GM19099 (cell line): ENCODE results near the gene DNAJC11.

ENCODE experiments used
- POLR2A ChIP-seq: IDR thresholded peaks from 3 replicates; pipeline ENCODE4 v1.6.1; 2011; ENCODE audit warnings: low read depth; ENCODE audit not compliant: insufficient read length; ENCODE audit errors: extremely low read depth

Gene DNAJC11

GRCh38 chr1:6638226-6638625 lies 63.4 kb downstream of the DNAJC11 start:
- TF ChIP-seq POLR2A, result no peak

GRCh38 chr1:6637770-6638169 lies 63.8 kb downstream of the DNAJC11 start:
- TF ChIP-seq POLR2A, result no peak

GRCh38 chr1:6635910-6636760 lies 65.5 kb downstream of the DNAJC11 start:
- TF ChIP-seq POLR2A, result no peak

GRCh38 chr1:6635161-6635909 lies 66.3 kb downstream of the DNAJC11 start:
- no peak for TF ChIP-seq POLR2A

GRCh38 chr1:6634371-6635052 lies 67.1 kb downstream of the DNAJC11 start:
- TF ChIP-seq POLR2A, result no peak

- TF ChIP-seq POLR2A, result no peak
Observed at GRCh38 chr1:6632588-6633514, 68.8 kb downstream of the DNAJC11 start.

- no peak for TF ChIP-seq POLR2A
Observed at GRCh38 chr1:6631058-6631457, 70.6 kb downstream of the DNAJC11 start.

- TF ChIP-seq POLR2A, result no peak
Observed at GRCh38 chr1:6630027-6630426, 71.6 kb downstream of the DNAJC11 start.

- TF ChIP-seq POLR2A, result no peak
Observed at GRCh38 chr1:6628971-6629479, 72.6 kb downstream of the DNAJC11 start.

GRCh38 chr1:6627841-6628545 lies 73.6 kb downstream of the DNAJC11 start:
- no peak for TF ChIP-seq POLR2A

- no peak for TF ChIP-seq POLR2A
Observed at GRCh38 chr1:6627031-6627430, 74.6 kb downstream of the DNAJC11 start.

- TF ChIP-seq POLR2A, result no peak
Observed at GRCh38 chr1:6625584-6626149, 75.9 kb downstream of the DNAJC11 start.
